Common myeloid progenitor, CD34-positive (primary cell): ENCODE measurements around the gene GLRX5.

Source experiments
- CTCF ChIA-PET: fragments of 350-600 bp; sonication (Branson Sonifier 250); formaldehyde crosslinking; loops from one replicate; lab custom pipeline; 2021; ENCODE audit warnings: antibody characterized with exemption; lab: Charles Lee
- POLR2A ChIA-PET: fragments of 350-600 bp; sonication (Branson Sonifier 250); formaldehyde crosslinking; loops from one replicate; lab custom pipeline; 2021; ENCODE audit warnings: antibody characterized with exemption; lab: Charles Lee
- DNase-seq, 3 donors: peaks; one replicate each; pipeline versions ENCODE4 v3.0.0 to v3.0.0-alpha.2; 2013
- H3K27ac ChIP-seq, 2 experiments: 1 replicate in 1 of 2; 2 replicates in 1 of 2; pipeline ENCODE4 v1.7.0; 2013; ENCODE audit warnings: inconsistent platforms in 2 of 2, low read length in 2 of 2, mild to moderate bottlenecking in 2 of 2, low read depth in 1 of 2, moderate library complexity in 1 of 2; ENCODE audit not compliant: severe bottlenecking in 2 of 2, insufficient read depth in 1 of 2, poor library complexity in 1 of 2
- H3K27me3 ChIP-seq, 5 experiments: replicated peaks in 2 of 5; 1 replicate in 3 of 5; 2 replicates in 2 of 5; pipeline versions ENCODE4 v1.6.1 to v1.7.0; 2013; ENCODE audit warnings: low read length in 4 of 5, mild to moderate bottlenecking in 2 of 5, moderate library complexity in 2 of 5, inconsistent platforms in 1 of 5; ENCODE audit not compliant: insufficient read depth in 5 of 5, control insufficient read depth in 4 of 5
- H3K36me3 ChIP-seq, 4 experiments: 1 replicate in 2 of 4; 2 replicates in 2 of 4; pipeline versions ENCODE4 v1.6.1 to v1.7.0; 2013; ENCODE audit warnings: low read length in 3 of 4, control low read depth in 1 of 4, mild to moderate bottlenecking in 1 of 4; ENCODE audit not compliant: control insufficient read depth in 4 of 4, insufficient read depth in 4 of 4
- H3K4me1 ChIP-seq, 4 experiments: 1 replicate in 3 of 4; 2 replicates in 1 of 4; pipeline versions ENCODE4 v1.6.1 to v1.7.1; 2013; ENCODE audit warnings: low read length in 3 of 4, mild to moderate bottlenecking in 3 of 4, control low read depth in 1 of 4, inconsistent platforms in 1 of 4, moderate library complexity in 1 of 4; ENCODE audit not compliant: control insufficient read depth in 4 of 4, insufficient read depth in 4 of 4; ENCODE audit errors: control extremely low read depth in 1 of 4
- H3K4me3 ChIP-seq, 7 experiments: 1 replicate in 4 of 7; 2 replicates in 3 of 7; pipeline versions ENCODE4 v1.5.1 to v1.7.0; 2013; ENCODE audit warnings: mild to moderate bottlenecking in 7 of 7, low read length in 6 of 7, moderate library complexity in 6 of 7, inconsistent platforms in 2 of 7, low read depth in 2 of 7, control low read depth in 1 of 7; ENCODE audit not compliant: insufficient read depth in 4 of 7, control insufficient read depth in 1 of 7; ENCODE audit errors: extremely low read depth in 1 of 7
- H3K9me3 ChIP-seq, 5 experiments: 1 replicate in 4 of 5; 2 replicates in 1 of 5; pipeline versions ENCODE4 v1.6.1 to v1.7.1; 2013; ENCODE audit warnings: low read length in 4 of 5, mild to moderate bottlenecking in 2 of 5, inconsistent platforms in 1 of 5, low read depth in 1 of 5, moderate library complexity in 1 of 5; ENCODE audit not compliant: control insufficient read depth in 4 of 5, insufficient read depth in 2 of 5; ENCODE audit errors: control extremely low read depth in 1 of 5
- WGBS: methylation state at CpG from one replicate; pipeline ENCODE4 v1.1.5; 2013; ENCODE audit not compliant: insufficient coverage; 5-methylcytosine and 5-hydroxymethylcytosine counted together

GLRX5 gene

DNA sequence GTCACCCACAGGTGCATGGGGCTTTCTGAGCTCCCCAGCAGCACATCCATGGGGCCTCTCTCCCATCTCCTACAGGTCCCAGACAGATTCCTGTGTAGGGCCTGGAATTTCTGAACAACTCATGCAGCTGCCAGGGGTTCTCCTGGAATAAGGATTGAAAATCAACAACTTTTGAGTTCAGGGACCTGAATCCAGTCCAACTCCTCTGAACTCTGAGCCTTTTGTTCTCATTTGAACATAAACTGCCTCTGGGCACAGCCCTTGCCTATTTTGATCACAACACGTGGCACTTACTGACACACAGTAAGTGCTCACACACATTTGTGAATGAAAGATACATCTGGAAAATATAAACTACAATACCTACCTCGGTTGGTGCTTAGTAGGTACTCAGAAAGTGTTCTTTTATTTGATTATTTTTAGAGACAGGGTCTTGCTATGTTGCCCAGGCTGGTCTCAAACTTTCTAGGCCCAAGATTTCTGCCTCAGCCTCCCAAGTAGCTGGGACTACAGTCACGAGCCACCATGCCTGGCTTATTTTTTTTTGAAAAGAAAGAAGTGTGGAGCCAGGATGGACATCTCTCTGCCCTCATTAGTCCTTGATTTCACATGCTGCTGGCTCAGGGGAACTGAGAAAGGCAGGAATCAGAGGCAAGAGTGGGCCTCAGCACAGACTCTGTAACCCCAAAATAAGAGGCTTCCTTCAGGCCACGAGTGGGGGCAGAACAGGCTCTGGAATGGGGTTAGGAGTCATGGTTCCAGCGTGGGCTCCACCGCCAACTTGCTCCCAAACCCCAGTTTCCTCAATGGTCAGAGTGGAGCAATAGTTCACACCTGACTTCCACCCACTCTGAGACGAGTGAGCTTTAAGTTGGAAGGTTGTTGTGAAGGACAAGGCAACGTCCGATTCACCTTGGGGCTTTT lies 45.4 kb upstream of the GLRX5 start:
- H3K27me3 ChIP-seq: no peaks in the 10 kb centered on the region
- H3K4me1 ChIP-seq: peaks cover 2 to 8% (median 3%) of the 10 kb centered on the region in 4 experiments
- H3K27ac ChIP-seq: no peak overlapping the region
- ChIA-PET POLR2A (interaction anchor here (0.7 kb wide), 1 partner anchor 44 kb away, joined by 3 read pairs; no protein-coding TSS in a partner anchor), CTCF (interaction anchor here (1.0 to 2.9 kb wide), 6 partner anchors 11 to 45 kb away, joined by 3 to 13 read pairs (median 5); no protein-coding TSS in a partner anchor)
- DNase-seq: no peak
- peaks cover 0 to 3% (median 1%) of the 10 kb centered on the region in 4 experiments for H3K36me3 ChIP-seq
- WGBS: 95% methylated on average over 7 of the region's 9 CpGs
- H3K9me3 ChIP-seq: no peaks in the 10 kb centered on the region
- H3K4me3 ChIP-seq: no peak overlapping the region

DNA sequence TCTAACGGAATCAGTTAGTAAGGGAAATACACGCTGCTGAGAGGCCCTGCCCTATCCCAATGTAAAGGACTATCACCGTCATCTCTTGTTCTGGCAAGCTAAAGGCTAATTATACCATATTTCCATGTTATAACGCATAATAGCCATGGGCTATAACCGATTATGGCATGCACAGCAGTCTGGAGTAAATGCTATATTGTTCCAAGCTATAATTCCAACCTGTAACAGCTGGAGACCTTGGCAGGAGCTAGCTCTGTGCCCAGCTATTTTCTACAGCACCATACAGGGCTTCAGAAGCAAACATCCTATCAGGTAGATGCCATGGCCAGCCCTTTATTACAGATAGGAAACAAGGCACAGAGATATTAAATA lies 44.7 kb upstream of the GLRX5 start:
- H3K36me3 ChIP-seq: peaks cover 0 to 3% (median 1%) of the 10 kb centered on the region in 4 experiments
- CTCF ChIA-PET: interaction anchor here (1.0 to 3.0 kb wide), 6 partner anchors 11 to 45 kb away, joined by 3 to 13 read pairs (median 6); no protein-coding TSS in a partner anchor
- H3K27ac ChIP-seq: no peak overlapping the region
- no peak overlapping the region for H3K4me3 ChIP-seq
- WGBS: 100% methylated on average over 5 of the region's 5 CpGs
- no peaks in the 10 kb centered on the region for H3K9me3 ChIP-seq
- H3K27me3 ChIP-seq: no peaks in the 10 kb centered on the region
- POLR2A ChIA-PET: interaction anchor here (0.7 kb wide), 1 partner anchor 45 kb away, joined by 3 read pairs; no protein-coding TSS in a partner anchor
- peaks cover 2 to 12% (median 5%) of the 10 kb centered on the region in 4 experiments for H3K4me1 ChIP-seq
- DNase-seq: no peak

DNA sequence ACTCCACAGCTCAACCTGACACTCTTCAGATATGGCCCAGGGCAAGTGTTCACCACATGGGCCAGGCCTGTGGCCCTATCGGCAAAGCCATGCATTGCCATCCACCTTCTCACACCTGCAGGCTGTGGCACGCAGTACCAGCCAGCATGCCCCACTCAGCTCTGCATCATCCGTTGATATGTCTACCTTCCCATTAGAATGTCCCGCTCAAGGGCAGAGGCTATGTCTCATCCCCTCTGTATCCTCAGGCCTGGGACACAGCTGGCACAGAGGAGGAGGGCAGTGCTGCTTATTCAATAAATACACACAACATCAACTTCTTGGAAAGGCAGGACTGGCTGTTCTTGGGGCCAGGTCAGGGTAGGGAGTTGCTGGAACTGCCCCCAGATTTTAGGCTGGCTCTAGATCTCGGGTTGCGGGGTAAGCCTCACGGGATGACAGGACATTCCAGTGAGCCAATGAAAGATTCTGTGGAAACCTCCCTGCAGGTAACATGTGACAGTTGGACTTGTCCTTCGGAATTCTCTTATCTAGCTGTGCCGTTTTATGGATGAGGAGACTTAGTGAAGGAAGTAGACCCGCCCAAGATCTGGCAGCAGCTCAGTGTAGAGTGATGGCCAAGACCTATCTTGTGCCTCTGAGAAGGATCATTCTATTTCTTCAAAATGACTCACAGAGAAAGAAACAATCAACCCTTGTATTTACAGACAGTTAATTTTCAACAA lies 44.0 kb upstream of the GLRX5 start:
- peaks cover 3 to 20% (median 13%) of the 10 kb centered on the region in 4 experiments for H3K4me1 ChIP-seq
- H3K9me3 ChIP-seq: no peaks in the 10 kb centered on the region
- no peak overlapping the region for H3K27ac ChIP-seq
- CTCF ChIA-PET: interaction anchor here (1.4 to 3.0 kb wide), 5 partner anchors 10 to 36 kb away, joined by 4 to 13 read pairs (median 7); no protein-coding TSS in a partner anchor
- POLR2A ChIA-PET: no interaction called here
- H3K4me3 ChIP-seq: no peak overlapping the region
- no peak for DNase-seq
- peaks cover 0 to 3% (median 1%) of the 10 kb centered on the region in 4 experiments for H3K36me3 ChIP-seq
- whole genome bisulfite sequencing: 98% methylated on average over 10 of the region's 10 CpGs
- no peaks in the 10 kb centered on the region for H3K27me3 ChIP-seq

DNA sequence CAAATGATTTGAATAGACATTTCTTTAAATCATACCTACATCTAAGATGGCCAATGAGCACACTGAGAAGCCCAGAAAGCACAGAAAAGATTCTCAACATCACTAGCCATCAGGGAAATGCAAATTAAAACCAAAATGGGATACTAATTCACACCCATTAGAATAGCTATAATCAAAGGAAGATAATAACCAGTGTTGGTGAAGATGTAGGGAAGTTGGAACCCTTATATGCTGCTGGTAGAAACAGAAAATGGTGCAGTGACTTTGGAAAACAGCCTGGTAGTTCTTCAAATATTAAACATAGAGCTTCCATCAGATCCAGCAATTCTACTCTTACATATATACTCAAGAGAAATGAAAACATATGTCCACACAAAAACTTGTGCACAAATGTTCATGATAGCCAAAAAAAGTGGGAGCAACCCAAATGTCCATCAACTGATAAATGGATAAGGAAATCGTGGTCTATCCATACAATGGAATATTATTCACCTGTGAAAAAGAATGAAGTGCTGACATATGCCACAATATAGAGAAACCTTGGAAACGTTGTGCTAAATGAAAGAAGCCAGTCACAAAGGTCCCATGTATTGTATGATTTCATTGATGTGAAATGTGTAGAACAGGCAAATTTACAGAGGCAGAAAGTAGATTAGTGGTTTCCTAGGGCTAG lies 42.8 kb upstream of the GLRX5 start:
- WGBS: 88% methylated on average over 1 of the region's 2 CpGs
- ChIA-PET POLR2A (no interaction called here), CTCF (interaction anchor here (0.9 to 3.0 kb wide), 3 partner anchors 9 to 35 kb away, joined by 3 to 7 read pairs (median 4); no protein-coding TSS in a partner anchor)
- Histone ChIP-seq H3K9me3 (no peaks in the 10 kb centered on the region), H3K4me1 (peaks cover 10 to 30% (median 25%) of the 10 kb centered on the region in 4 experiments), H3K36me3 (peaks cover 0 to 3% (median 1%) of the 10 kb centered on the region in 4 experiments), H3K27ac (no peak overlapping the region), H3K4me3 (no peak overlapping the region), H3K27me3 (no peaks in the 10 kb centered on the region)
- no peak for DNase-seq

DNA sequence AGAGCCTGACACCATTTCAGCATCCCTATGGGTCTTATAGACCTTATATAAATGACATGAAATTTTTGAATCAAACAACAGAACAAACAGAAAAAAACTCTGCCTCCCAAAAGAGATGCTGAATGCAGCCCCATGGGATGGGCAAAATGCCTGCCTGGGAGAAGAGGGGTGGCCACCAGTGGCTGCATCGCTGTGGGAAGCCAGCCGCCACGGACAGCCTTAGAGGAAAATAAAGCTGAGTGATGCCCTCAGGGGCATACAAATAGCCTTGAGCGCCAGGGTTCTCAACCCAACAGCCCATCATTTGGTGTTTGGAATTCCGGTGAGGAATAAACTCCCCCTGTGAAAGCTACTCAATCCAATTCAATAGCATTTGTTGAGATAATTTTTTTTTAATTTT lies 41.3 kb upstream of the GLRX5 start:
- Histone ChIP-seq H3K27me3 (no peaks in the 10 kb centered on the region), H3K4me3 (no peak overlapping the region), H3K4me1 (peaks cover 10 to 34% (median 31%) of the 10 kb centered on the region in 4 experiments), H3K27ac (no peak overlapping the region), H3K9me3 (no peaks in the 10 kb centered on the region), H3K36me3 (peaks cover 0 to 3% (median 1%) of the 10 kb centered on the region in 4 experiments)
- ChIA-PET POLR2A (no interaction called here), CTCF (interaction anchor here (0.9 to 5.0 kb wide), 11 partner anchors 9 to 43 kb away, joined by 3 to 17 read pairs (median 4); no protein-coding TSS in a partner anchor)
- 100% methylated on average over 1 of the region's 5 CpGs for WGBS
- no peak for DNase-seq

DNA sequence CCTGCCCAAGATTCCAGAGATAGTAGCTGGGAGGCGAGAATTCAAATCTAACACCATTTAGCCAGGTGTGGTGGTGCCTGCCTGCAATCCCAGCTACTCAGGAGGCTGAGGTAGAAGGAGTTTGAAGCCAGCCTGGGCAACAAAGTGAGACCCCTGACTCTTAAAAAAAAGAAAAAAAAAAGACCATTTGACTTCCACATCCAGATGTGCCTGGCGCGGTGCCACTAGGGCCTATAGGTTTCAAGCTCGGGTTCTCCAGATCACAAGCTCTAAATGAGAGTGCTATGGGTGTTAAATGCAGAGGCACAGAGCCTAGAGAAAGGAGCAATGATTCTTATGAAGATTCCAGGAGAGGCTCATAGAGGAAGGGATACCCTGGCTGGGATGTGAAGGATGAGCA lies 40.9 kb upstream of the GLRX5 start:
- Histone ChIP-seq H3K36me3 (peaks cover 0 to 3% (median 2%) of the 10 kb centered on the region in 4 experiments), H3K27ac (no peak overlapping the region), H3K27me3 (no peaks in the 10 kb centered on the region), H3K9me3 (no peaks in the 10 kb centered on the region), H3K4me3 (no peak overlapping the region), H3K4me1 (peaks cover 10 to 34% (median 31%) of the 10 kb centered on the region in 4 experiments)
- WGBS: 98% methylated on average over 4 of the region's 4 CpGs
- DNase-seq: no peak
- POLR2A ChIA-PET: no interaction called here
- CTCF ChIA-PET: interaction anchor here (1.0 to 5.0 kb wide), 8 partner anchors 8 to 43 kb away, joined by 3 to 17 read pairs (median 4); no protein-coding TSS in a partner anchor
